NK-92 (cell line): Measurements from ENCODE around the gene AHR.

Experiments
- DNase-seq: peaks from one replicate; lab custom pipeline; 2025; ENCODE audit not compliant: unreplicated experiment; lab: John Stamatoyannopoulos, UW

The AHR gene

GRCh38 chr7:17302575-17303142 is 4.2 kb downstream of the AHR start:
- no peak for DNase-seq

- no peak for DNase-seq
Measured at GRCh38 chr7:17304926-17305325, 6.5 kb downstream of the AHR start.

- no peak for DNase-seq
Measured at GRCh38 chr7:17305387-17306171, 7.1 kb downstream of the AHR start.

- DNase-seq: no peak
Measured at GRCh38 chr7:17307000-17307399, 8.5 kb downstream of the AHR start.

GRCh38 chr7:17307558-17307957 is 9.1 kb downstream of the AHR start:
- no peak for DNase-seq

GRCh38 chr7:17307969-17308648 is 9.7 kb downstream of the AHR start:
- no peak for DNase-seq

- no peak for DNase-seq
Measured at GRCh38 chr7:17311194-17311593, 12.7 kb downstream of the AHR start.

- DNase-seq: no peak
Measured at GRCh38 chr7:17311952-17312351, 13.5 kb downstream of the AHR start.

GRCh38 chr7:17312641-17313040 is 14.2 kb downstream of the AHR start:
- no peak for DNase-seq

GRCh38 chr7:17313194-17313593 is 14.7 kb downstream of the AHR start:
- no peak for DNase-seq

GRCh38 chr7:17315974-17316373 is 17.5 kb downstream of the AHR start:
- DNase-seq: no peak

GRCh38 chr7:17318146-17318545 is 19.7 kb downstream of the AHR start:
- DNase-seq: no peak

GRCh38 chr7:17319164-17320101 is 21.0 kb downstream of the AHR start:
- no peak for DNase-seq

GRCh38 chr7:17320102-17320497 is 21.6 kb downstream of the AHR start:
- DNase-seq: no peak

GRCh38 chr7:17320657-17321056 is 22.2 kb downstream of the AHR start:
- no peak for DNase-seq

GRCh38 chr7:17325364-17325763 is 26.9 kb downstream of the AHR start:
- no peak for DNase-seq

- no peak for DNase-seq
Measured at GRCh38 chr7:17326378-17326777, 27.9 kb downstream of the AHR start.

GRCh38 chr7:17328641-17329040 is 30.2 kb downstream of the AHR start:
- no peak for DNase-seq

GRCh38 chr7:17329440-17329839 is 31.0 kb downstream of the AHR start:
- DNase-seq: no peak

GRCh38 chr7:17331891-17332501 is 33.5 kb downstream of the AHR start:
- no peak for DNase-seq

- DNase-seq: no peak
Measured at GRCh38 chr7:17333221-17333620, 34.8 kb downstream of the AHR start.
